GM21515 (cell line): ENCODE measurements around the gene FUCA2.
"Not testable (repeated sequence)": the region's sequence is repeated elsewhere in the genome, so short reads cannot be mapped to it uniquely, and the experiment has no call there.

Source experiments
- ATAC-seq: cut with Tn5 transposase; IDR thresholded peaks from one replicate; pipeline ENCODE4 v1.9.1; 2021; ENCODE audit not compliant: unreplicated experiment

FUCA2 gene

GRCh38 chr6:143449082-143449713 is 62.3 kb downstream of the FUCA2 start:
- ATAC-seq, result no peak

- not testable (repeated sequence) for ATAC-seq
These were observed 63.7 kb downstream of the FUCA2 start for GRCh38 chr6:143447865-143448264.
